ENCODE measurements around the gene UTP11.

The UTP11 gene

GRCh38 chr1:38062361-38063288 is 50.1 kb downstream of the UTP11 start:
- no peak overlapping the region for H3K4me3 ChIP-seq (ENCODE audit: low read depth, low read length)
- DNase-seq (ENCODE audit: low read depth) = no peak

- DNase-seq (ENCODE audit: low read depth) = no peak
- H3K4me3 ChIP-seq (ENCODE audit: low read depth, low read length) = no peak overlapping the region
Observed at GRCh38 chr1:38063616-38064015, 51.1 kb downstream of the UTP11 start.

GRCh38 chr1:38064197-38064903 is 51.8 kb downstream of the UTP11 start:
- H3K4me3 ChIP-seq (ENCODE audit: low read depth, low read length) = no peak overlapping the region
- peak; percentile 52 for DNase-seq (ENCODE audit: low read depth)

GRCh38 chr1:38068220-38068979 is 55.9 kb downstream of the UTP11 start:
- DNase-seq (ENCODE audit: low read depth) = no peak
- no peak overlapping the region for H3K4me3 ChIP-seq (ENCODE audit: low read depth, low read length)

- no peak overlapping the region for H3K4me3 ChIP-seq (ENCODE audit: low read depth, low read length)
- no peak for DNase-seq (ENCODE audit: low read depth)
Observed at GRCh38 chr1:38068980-38069340, 56.4 kb downstream of the UTP11 start.

GRCh38 chr1:38071312-38072256 is 59.0 kb downstream of the UTP11 start:
- peak; percentile 25 for DNase-seq (ENCODE audit: low read depth)
- H3K4me3 ChIP-seq (ENCODE audit: low read depth, low read length) = no peak overlapping the region

- H3K4me3 ChIP-seq (ENCODE audit: low read depth, low read length) = no peak overlapping the region
- DNase-seq (ENCODE audit: low read depth) = no peak
Observed at GRCh38 chr1:38072858-38073257, 60.3 kb downstream of the UTP11 start.

- no peak overlapping the region for H3K4me3 ChIP-seq (ENCODE audit: low read depth, low read length)
- no peak for DNase-seq (ENCODE audit: low read depth)
Observed at GRCh38 chr1:38073534-38074301, 61.2 kb downstream of the UTP11 start.

- no peak for DNase-seq (ENCODE audit: low read depth)
- no peak overlapping the region for H3K4me3 ChIP-seq (ENCODE audit: low read depth, low read length)
Observed at GRCh38 chr1:38074302-38074677, 61.8 kb downstream of the UTP11 start.

Data from skeletal muscle cell (primary cell).